Epithelial cell of proximal tubule (primary cell): ENCODE measurements around the gene COQ4. TPM values are rescaled to one million over a fixed set of nuclear protein-coding genes. Genes with fewer than 3 reads are reported as not detected.
A peak's percentile ranks its signal among the peaks of the same experiment; 100 is the strongest.
"Not testable (repeated sequence)": the region's sequence is repeated elsewhere in the genome, so short reads cannot be mapped to it uniquely, and the experiment has no call there.

Experiments used
- DNase-seq: peaks from one replicate; pipeline ENCODE4 v3.0.0-alpha.2; 2011; ENCODE audit warnings: low read depth
- H3K4me3 ChIP-seq: 2 replicates; pipeline ENCODE4 v1.5.1; 2011; ENCODE audit warnings: low read depth, mild to moderate bottlenecking, low read length
- CTCF ChIP-seq: conservative IDR thresholded peaks from 2 replicates; pipeline ENCODE4 v1.5.1; 2012; ENCODE audit warnings: low read depth, mild to moderate bottlenecking, low read length
- total RNA-seq: library from RNA; depleted of rRNA; stranded (reverse); fragments of >200 nt; gene quantifications from 2 replicates; pipeline ENCODE4 v1.2.3, GENCODE V29; 2015

Gene COQ4
- total RNA-seq, 1 donor from 2014 or later = 68.8 TPM

GRCh38 chr9:128337936-128338335 lies 15.3 kb downstream of the COQ4 start:
- H3K4me3 ChIP-seq = no peak overlapping the region
- DNase-seq = no peak
- no peak for TF ChIP-seq CTCF

- DNase-seq = peak; percentile 36
- H3K4me3 ChIP-seq = not testable (repeated sequence)
These were observed 16.4 kb downstream of the COQ4 start for GRCh38 chr9:128338852-128339614.

GRCh38 chr9:128339761-128340690 lies 17.4 kb downstream of the COQ4 start, which contains the start of gene SLC27A4:
Gene SLC27A4, plus strand, starts transcription at chr9:128340527. Its CDS starts 2,606 bp downstream, at chr9:128343133.
- H3K4me3 ChIP-seq = peak within 1 kb of the TSS; percentile 72
- peak; percentile 25 for DNase-seq
- no peak for TF ChIP-seq CTCF

GRCh38 chr9:128340691-128341434 lies 18.2 kb downstream of the COQ4 start:
- TF ChIP-seq CTCF = no peak
- no peak for DNase-seq
- H3K4me3 ChIP-seq = peak overlapping the region; percentile 72

- peak; percentile 70 for TF ChIP-seq CTCF
- H3K4me3 ChIP-seq = peak overlapping the region; percentile 72
These were observed 18.8 kb downstream of the COQ4 start for GRCh38 chr9:128341435-128341849.

GRCh38 chr9:128342971-128343680 lies 20.5 kb downstream of the COQ4 start:
- DNase-seq = no peak
- TF ChIP-seq CTCF = no peak
- no peak overlapping the region for H3K4me3 ChIP-seq

More at GRCh38 chr9:128341435-128341849, 18.8 kb downstream of the COQ4 start:
- DNase-seq = peak; percentile 33
